ENCODE results near the gene FGF9.

GRCh38 chr13:21753117-21753729 is 82.3 kb downstream of the FGF9 start:
- no peak for TF ChIP-seq CTCF (IDR thresholded peaks at IDR 0.05; ENCODE audit: low read depth, low read length)
- no peak for TF ChIP-seq EZH2phosphoT487 (IDR thresholded peaks at IDR 0.05; ENCODE audit: low read depth)

Data from OCI-LY3 (cell line).